H1 (cell line): ENCODE data around the gene IFNL3. TPM values are rescaled to one million over a fixed set of nuclear protein-coding genes. Genes with fewer than 3 reads are reported as not detected.

Experiments used
- BACH1 ChIP-seq: IDR thresholded peaks from 2 replicates; pipeline ENCODE4 v1.6.1; 2012; ENCODE audit warnings: low read length, improper control_type of control experiment
- EP300 ChIP-seq, 2 experiments: IDR thresholded peaks; 1 replicate in 1 of 2; 2 replicates in 1 of 2; pipeline ENCODE4 v1.6.1; 2011 to 2012; ENCODE audit warnings: low read depth in 2 of 2, low read length in 2 of 2, mild to moderate bottlenecking in 2 of 2, borderline replicate concordance in 1 of 2, inconsistent platforms in 1 of 2, moderate library complexity in 1 of 2
- KDM4A ChIP-seq: IDR thresholded peaks from one replicate; pipeline ENCODE4 v1.7.1; 2012; ENCODE audit warnings: low read depth, mild to moderate bottlenecking, moderate library complexity, low read length, inconsistent platforms; ENCODE audit not compliant: severe bottlenecking
- PHF8 ChIP-seq: fragments of 200-600 bp; sonication (generic); conservative IDR thresholded peaks from 2 replicates; pipeline ENCODE4 v1.7.1; 2012; ENCODE audit warnings: low read depth, mild to moderate bottlenecking, inconsistent platforms, low read length, moderate library complexity
- POLR2A ChIP-seq, 2 experiments: IDR thresholded peaks; 1 replicate in 1 of 2; 2 replicates in 1 of 2; pipeline ENCODE4 v1.6.1; 2011; ENCODE audit warnings: low read depth in 2 of 2, low read length in 2 of 2, mild to moderate bottlenecking in 2 of 2; ENCODE audit errors: control extremely low read depth in 1 of 2
- SAP30 ChIP-seq: fragments of 300-600 bp; sonication (generic); IDR thresholded peaks from 2 replicates; pipeline ENCODE4 v1.7.1; 2012; ENCODE audit warnings: low read length, moderate library complexity, mild to moderate bottlenecking, inconsistent platforms; ENCODE audit not compliant: insufficient read depth, insufficient replicate concordance
- TAF7 ChIP-seq: optimal IDR thresholded peaks from 2 replicates; pipeline ENCODE3; 2011; ENCODE audit warnings: low read depth, mild to moderate bottlenecking, inconsistent platforms, low read length, moderate library complexity, borderline replicate concordance
- TCF12 ChIP-seq: IDR thresholded peaks from 2 replicates; pipeline ENCODE4 v1.6.1; 2011; ENCODE audit warnings: low read depth, mild to moderate bottlenecking, low read length
- polyA plus RNA-seq, 7 experiments: library from polyadenylated mRNA; depleted of rRNA in 3 of 7; stranded (reverse) in 5 of 7; unstranded in 2 of 7; fragments of >200 nt in 5 of 7; fragments of 200-250 nt in 2 of 7; gene quantifications; 1 replicate in 5 of 7; 2 replicates in 1 of 7; 4 replicates in 1 of 7; pipeline versions ENCODE4 v1.2.1 to v1.2.3, GENCODE V29; 2011 to 2013; ENCODE audit warnings: missing spikeins in 2 of 7, mixed read lengths in 2 of 7
- total RNA-seq: library from RNA; stranded (reverse); fragmentation: NEBNext Ultra II Directional; extraction: Animal tissue kit (Norgen Biotek cat#: 25700); gene quantifications from 2 replicates; pipeline ENCODE4 v1.2.1, GENCODE V29; 2021

IFNL3 gene
- total and polyA plus RNA-seq, 2 of the 8 experiments (the other 6 are each of a cell fraction or from before 2014, with no cell fraction given) = 0.11 TPM; not detected in 1

DNA sequence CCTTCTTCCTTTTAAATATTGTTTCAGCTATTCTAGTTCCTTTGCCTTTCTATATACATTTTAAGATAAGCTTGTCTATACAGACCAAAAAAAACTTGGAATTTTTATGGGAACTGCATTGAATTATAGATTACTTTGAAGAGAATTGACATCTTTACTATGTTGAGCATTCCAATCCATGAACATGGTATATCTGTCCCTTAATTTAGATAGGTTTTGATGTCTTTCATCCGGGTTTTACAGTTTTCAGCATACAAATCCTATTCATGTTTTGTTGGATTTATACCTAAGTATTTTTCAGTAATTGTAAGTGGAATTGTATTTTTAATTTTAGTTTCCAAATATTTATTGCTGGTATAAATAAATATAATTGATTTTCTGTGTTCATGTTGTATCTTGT lies 39.2 kb upstream of the IFNL3 start (continued):
- TF ChIP-seq TCF12 = no peak
- TF ChIP-seq KDM4A = no peak
- TF ChIP-seq SAP30 = no peak
- TF ChIP-seq EP300 (IDR thresholded peaks at IDR 0.05; ENCODE audit: borderline replicate concordance in 1 of 2, low read depth in 2 of 2, low read length in 2 of 2) = no peak
- TF ChIP-seq BACH1 = no peak
- TF ChIP-seq TAF7 = no peak
- no peak for TF ChIP-seq POLR2A (IDR thresholded peaks at IDR 0.05; ENCODE audit: control extremely low read depth in 1 of 2, low read depth in 2 of 2, low read length in 2 of 2)
- no peak for TF ChIP-seq PHF8
